Measurements from ENCODE around the gene RERE. TPM values are rescaled to one million over a fixed set of nuclear protein-coding genes. Genes with fewer than 3 reads are reported as not detected.

The RERE gene
- total RNA-seq, 1 experiment from 2014 or later, result 217 TPM

GRCh38 chr1:8374812-8375211, 442.6 kb downstream of the RERE start:
- intact Hi-C loops (cut with micrococcal nuclease; ENCODE audit: unreplicated experiment), result no loop called here
- Histone ChIP-seq H3K36me3 (ENCODE audit: control insufficient read depth, insufficient read depth, low read length) (peaks cover 8% of the 10 kb centered on the region; the same call in 1 of the 2 replicates), H3K9me3 (ENCODE audit: control insufficient read depth, insufficient read depth, low read depth, low read length) (no peaks in the 10 kb centered on the region), H3K4me1 (ENCODE audit: control insufficient read depth, insufficient read depth, low read length) (peaks cover 81% of the 10 kb centered on the region), H3K4me3 (ENCODE audit: low read depth in 2 of 2, low read length in 2 of 2) (no peak overlapping the region), H3K27ac (ENCODE audit: low read length) (peak overlapping the region; percentile 80; the same call in 1 of the 2 replicates), H3K27me3 (ENCODE audit: control insufficient read depth, insufficient read depth, low read length) (no peaks in the 10 kb centered on the region)
- ChIA-PET CTCF (interaction anchor here (0.8 kb wide), 1 partner anchor 35 kb away, joined by 3 read pairs; no protein-coding TSS in a partner anchor), POLR2A (no interaction called here)
- no peak for TF ChIP-seq SIN3A (IDR thresholded peaks at IDR 0.05; ENCODE audit: borderline replicate concordance, insufficient read depth, low read depth, low read length)
- TF ChIP-seq CTCF (IDR thresholded peaks at IDR 0.05), result peak; percentile 80
- TF ChIP-seq POLR2AphosphoS5 (IDR thresholded peaks at IDR 0.05; ENCODE audit: low read depth, low read length), result no peak
- TF ChIP-seq TCF7L2 (IDR thresholded peaks at IDR 0.05; ENCODE audit: low read depth, low read length), result no peak
- TF ChIP-seq REST (IDR thresholded peaks at IDR 0.05; ENCODE audit: insufficient read depth in 1 of 2, low read depth in 2 of 2, low read length in 1 of 2), result no peak
- no TSS peak for BruUV-seq (replicated peaks)
- in situ Hi-C loops (cut with HindIII; ENCODE audit: low pct_unique_long_range_greater_than_20kb, low sequenced_read_pairs), result no loop called here
- DNase-seq (ENCODE audit: low read depth, low spot score), result no peak
- ATAC-seq, result peak; percentile 57

GRCh38 chr1:8374356-8374755, 443.1 kb downstream of the RERE start:
- ChIA-PET CTCF (interaction anchor here (0.8 kb wide), 2 partner anchors 35 to 399 kb away, joined by 3 read pairs; no protein-coding TSS in a partner anchor), POLR2A (no interaction called here)
- BruUV-seq (replicated peaks), result no TSS peak
- Histone ChIP-seq H3K4me1 (ENCODE audit: control insufficient read depth, insufficient read depth, low read length) (peaks cover 78% of the 10 kb centered on the region), H3K27ac (ENCODE audit: low read length) (peak overlapping the region; percentile 80), H3K4me3 (ENCODE audit: low read depth in 2 of 2, low read length in 2 of 2) (no peak overlapping the region), H3K9me3 (ENCODE audit: control insufficient read depth, insufficient read depth, low read depth, low read length) (no peaks in the 10 kb centered on the region), H3K27me3 (ENCODE audit: control insufficient read depth, insufficient read depth, low read length) (no peaks in the 10 kb centered on the region), H3K36me3 (ENCODE audit: control insufficient read depth, insufficient read depth, low read length) (peaks cover 10% of the 10 kb centered on the region; the same call in 1 of the 2 replicates)
- intact Hi-C loops (cut with micrococcal nuclease; ENCODE audit: unreplicated experiment), result no loop called here
- ATAC-seq (0 out of 2 replicates have a peak, but pooled peaks have one; percentile 4), DNase-seq (ENCODE audit: low read depth, low spot score) (no peak)
- in situ Hi-C loops (cut with HindIII; ENCODE audit: low pct_unique_long_range_greater_than_20kb, low sequenced_read_pairs), result no loop called here
- no peak for TF ChIP-seq POLR2AphosphoS5 (IDR thresholded peaks at IDR 0.05; ENCODE audit: low read depth, low read length)
- TF ChIP-seq REST (IDR thresholded peaks at IDR 0.05; ENCODE audit: insufficient read depth in 1 of 2, low read depth in 2 of 2, low read length in 1 of 2), result no peak
- TF ChIP-seq SIN3A (IDR thresholded peaks at IDR 0.05; ENCODE audit: borderline replicate concordance, insufficient read depth, low read depth, low read length), result no peak
- no peak for TF ChIP-seq TCF7L2 (IDR thresholded peaks at IDR 0.05; ENCODE audit: low read depth, low read length)
- no peak for TF ChIP-seq CTCF (IDR thresholded peaks at IDR 0.05)

Data from Panc1 (cell line).